PFSK-1 (cell line): ENCODE measurements around the gene FAAP20.

ENCODE experiments used
- FOXP2 ChIP-seq: optimal IDR thresholded peaks from 2 replicates; pipeline ENCODE3; 2011; ENCODE audit warnings: borderline replicate concordance, control low read depth, inconsistent platforms; ENCODE audit not compliant: insufficient read depth; ENCODE audit errors: extremely low read length, extremely low read depth
- POLR2AphosphoS5 ChIP-seq: IDR thresholded peaks from 2 replicates; pipeline ENCODE4 v1.6.1; 2012; ENCODE audit warnings: low read depth, mild to moderate bottlenecking, control low read depth, low read length, moderate library complexity
- REST ChIP-seq, 2 experiments: IDR thresholded peaks; 2 replicates each; pipeline versions ENCODE4 v1.6.1 to v1.8.0; 2011 to 2012; ENCODE audit warnings: low read depth in 2 of 2, low read length in 2 of 2, control low read depth in 1 of 2, inconsistent platforms in 1 of 2, mild to moderate bottlenecking in 1 of 2, moderate library complexity in 1 of 2; ENCODE audit not compliant: insufficient read depth in 1 of 2
- SIN3A ChIP-seq: IDR thresholded peaks from 2 replicates; pipeline ENCODE4 v1.6.1; 2012; ENCODE audit warnings: mild to moderate bottlenecking, low read length, moderate library complexity, borderline replicate concordance; ENCODE audit not compliant: insufficient read depth
- TAF1 ChIP-seq: IDR thresholded peaks from 2 replicates; pipeline ENCODE4 v1.6.1; 2012; ENCODE audit warnings: low read length, control low read depth, borderline replicate concordance; ENCODE audit not compliant: insufficient read depth

The FAAP20 gene

GRCh38 chr1:2160451-2161300 lies 33.9 kb downstream of the FAAP20 start:
- TF ChIP-seq SIN3A (no peak), POLR2AphosphoS5 (no peak)

- TF ChIP-seq POLR2AphosphoS5 (no peak), TAF1 (no peak), FOXP2 (no peak), SIN3A (no peak), REST (IDR thresholded peaks at IDR 0.05; ENCODE audit: insufficient read depth in 1 of 2, low read depth in 2 of 2, low read length in 2 of 2) (no peak)
Measured at GRCh38 chr1:2159124-2159523, 35.4 kb downstream of the FAAP20 start.

- no peak for TF ChIP-seq TAF1
Measured at GRCh38 chr1:2158272-2158671, 36.3 kb downstream of the FAAP20 start.

GRCh38 chr1:2157856-2158255 lies 36.7 kb downstream of the FAAP20 start:
- TF ChIP-seq POLR2AphosphoS5, result no peak
- TF ChIP-seq FOXP2, result no peak
- TF ChIP-seq REST (IDR thresholded peaks at IDR 0.05; ENCODE audit: insufficient read depth in 1 of 2, low read depth in 2 of 2, low read length in 2 of 2), result no peak
- TF ChIP-seq SIN3A, result no peak
- no peak for TF ChIP-seq TAF1

GRCh38 chr1:2156866-2157265 lies 37.7 kb downstream of the FAAP20 start:
- TF ChIP-seq POLR2AphosphoS5 (no peak), FOXP2 (no peak)

- TF ChIP-seq POLR2AphosphoS5, result no peak
- TF ChIP-seq FOXP2, result no peak
- no peak for TF ChIP-seq SIN3A
- no peak for TF ChIP-seq TAF1
- no peak for TF ChIP-seq REST (IDR thresholded peaks at IDR 0.05; ENCODE audit: insufficient read depth in 1 of 2, low read depth in 2 of 2, low read length in 2 of 2)
Measured at GRCh38 chr1:2155788-2156187, 38.8 kb downstream of the FAAP20 start.

GRCh38 chr1:2155147-2155598 lies 39.4 kb downstream of the FAAP20 start:
- no peak for TF ChIP-seq TAF1
- no peak for TF ChIP-seq SIN3A
- TF ChIP-seq POLR2AphosphoS5, result no peak
